HG02623 (cell line): ENCODE measurements around the gene JPH2.

Experiments
- ATAC-seq: cut with Tn5 transposase; IDR thresholded peaks from one replicate; pipeline ENCODE4 v1.9.1; 2021; ENCODE audit warnings: moderate library complexity; ENCODE audit not compliant: unreplicated experiment

JPH2 gene

DNA sequence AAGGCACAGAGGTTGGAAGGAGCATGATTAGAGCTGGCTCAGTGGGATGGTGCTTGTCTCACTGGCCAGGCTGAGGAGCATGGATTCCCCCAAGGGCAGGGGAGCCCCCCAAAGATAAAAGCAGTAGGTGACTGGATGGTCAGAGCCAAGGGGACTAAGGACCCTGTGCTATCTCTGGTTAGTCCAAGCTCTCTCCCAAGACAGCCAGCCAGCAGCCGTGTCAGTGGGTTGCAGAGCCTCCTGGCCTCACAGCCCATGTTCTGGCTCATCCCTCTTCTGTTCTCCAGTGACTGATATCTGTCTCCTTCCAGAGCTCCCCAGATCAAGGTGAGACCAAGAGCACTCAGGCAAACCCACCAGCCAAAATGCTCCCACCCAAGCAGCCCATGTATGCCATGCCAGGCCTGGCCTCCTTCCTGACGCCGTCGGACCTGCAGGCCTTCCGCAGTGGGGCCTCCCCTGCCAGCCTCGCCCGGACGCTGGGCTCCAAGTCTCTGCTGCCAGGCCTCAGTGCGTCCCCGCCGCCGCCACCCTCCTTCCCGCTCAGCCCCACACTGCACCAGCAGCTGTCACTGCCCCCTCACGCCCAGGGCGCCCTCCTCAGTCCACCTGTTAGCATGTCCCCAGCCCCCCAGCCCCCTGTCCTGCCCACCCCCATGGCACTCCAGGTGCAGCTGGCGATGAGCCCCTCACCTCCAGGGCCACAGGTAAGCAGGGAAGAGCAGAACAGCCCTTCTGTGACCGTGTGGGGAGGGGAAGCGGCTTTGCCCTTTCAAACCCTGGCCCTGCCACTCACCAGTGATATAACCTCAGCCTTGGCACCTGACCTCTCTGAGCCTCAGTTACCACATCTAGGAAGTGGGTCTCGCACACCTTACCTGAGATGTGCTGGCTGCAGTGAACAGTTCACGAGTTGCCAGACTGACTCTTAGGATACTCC is 121.3 kb downstream of the JPH2 start:
- ATAC-seq, result no peak

DNA sequence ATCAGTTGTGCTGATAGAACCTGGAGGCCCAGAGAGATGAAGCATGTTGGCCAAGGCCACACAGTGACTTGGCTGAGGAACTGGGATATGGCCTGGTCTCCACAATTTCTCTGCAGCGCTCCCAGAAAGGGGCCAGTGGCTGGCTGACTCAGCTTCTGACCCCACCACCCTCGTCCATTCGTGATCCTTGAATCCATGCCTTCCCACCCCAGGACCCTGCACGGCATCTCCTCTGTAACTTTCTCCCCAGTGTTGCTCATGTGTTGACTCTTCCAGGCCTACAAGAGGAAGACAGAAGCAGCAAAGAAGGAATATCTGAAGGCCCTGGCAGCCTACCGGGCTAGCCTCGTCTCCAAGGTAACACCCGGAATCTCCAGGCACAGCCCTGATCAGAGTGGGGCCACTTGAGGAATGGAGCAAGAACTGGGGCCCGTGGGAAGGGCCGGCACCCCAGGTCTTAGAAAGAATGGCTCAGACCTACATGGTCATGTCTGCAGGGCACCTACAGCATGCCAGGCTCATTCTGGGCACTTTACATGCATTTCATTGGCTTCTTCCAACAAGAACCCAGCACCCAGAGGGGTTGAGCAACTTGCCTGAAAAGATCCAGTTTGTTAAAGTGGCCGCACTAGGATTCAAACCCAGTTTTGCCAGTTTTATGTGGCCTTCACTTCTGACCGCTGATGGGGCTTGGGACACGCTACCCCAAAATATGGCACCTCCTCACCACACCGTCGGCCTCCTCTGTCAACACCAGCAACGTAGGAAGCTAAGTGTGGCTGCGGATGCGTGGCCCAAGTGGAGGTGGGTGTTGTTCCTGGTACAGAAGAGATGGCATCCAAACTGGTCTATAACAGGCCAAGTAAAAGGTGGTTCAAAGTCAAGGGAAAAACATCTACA is 122.2 kb downstream of the JPH2 start:
- ATAC-seq, result no peak
